RWPE1 (cell line): ENCODE measurements around the gene RGS19.

Source experiments
- CTCF ChIA-PET: fragments of 350-600 bp; sonication (Branson Sonifier 250); formaldehyde crosslinking; extraction: SDS; loops from one replicate; lab custom pipeline; 2021; lab: Yijun Ruan, JAX
- POLR2A ChIA-PET: fragments of 400-600 bp; formaldehyde crosslinking; extraction: SDS; loops from one replicate; lab custom pipeline; 2020; ENCODE audit warnings: antibody characterized with exemption; ENCODE audit not compliant: low non-redundant PET; lab: Yijun Ruan, JAX
- DNase-seq: peaks from one replicate; pipeline ENCODE4 v3.0.0; 2012; ENCODE audit warnings: low spot score
- H3K27ac ChIP-seq: fragments of 450-650 bp; 2 replicates; pipeline ENCODE4 v1.5.1; 2017
- CTCF ChIP-seq: fragments of 450-650 bp; conservative IDR thresholded peaks from 2 replicates; pipeline ENCODE4 v1.5.1; 2017; ENCODE audit warnings: low read depth, mild to moderate bottlenecking

The RGS19 gene

DNA sequence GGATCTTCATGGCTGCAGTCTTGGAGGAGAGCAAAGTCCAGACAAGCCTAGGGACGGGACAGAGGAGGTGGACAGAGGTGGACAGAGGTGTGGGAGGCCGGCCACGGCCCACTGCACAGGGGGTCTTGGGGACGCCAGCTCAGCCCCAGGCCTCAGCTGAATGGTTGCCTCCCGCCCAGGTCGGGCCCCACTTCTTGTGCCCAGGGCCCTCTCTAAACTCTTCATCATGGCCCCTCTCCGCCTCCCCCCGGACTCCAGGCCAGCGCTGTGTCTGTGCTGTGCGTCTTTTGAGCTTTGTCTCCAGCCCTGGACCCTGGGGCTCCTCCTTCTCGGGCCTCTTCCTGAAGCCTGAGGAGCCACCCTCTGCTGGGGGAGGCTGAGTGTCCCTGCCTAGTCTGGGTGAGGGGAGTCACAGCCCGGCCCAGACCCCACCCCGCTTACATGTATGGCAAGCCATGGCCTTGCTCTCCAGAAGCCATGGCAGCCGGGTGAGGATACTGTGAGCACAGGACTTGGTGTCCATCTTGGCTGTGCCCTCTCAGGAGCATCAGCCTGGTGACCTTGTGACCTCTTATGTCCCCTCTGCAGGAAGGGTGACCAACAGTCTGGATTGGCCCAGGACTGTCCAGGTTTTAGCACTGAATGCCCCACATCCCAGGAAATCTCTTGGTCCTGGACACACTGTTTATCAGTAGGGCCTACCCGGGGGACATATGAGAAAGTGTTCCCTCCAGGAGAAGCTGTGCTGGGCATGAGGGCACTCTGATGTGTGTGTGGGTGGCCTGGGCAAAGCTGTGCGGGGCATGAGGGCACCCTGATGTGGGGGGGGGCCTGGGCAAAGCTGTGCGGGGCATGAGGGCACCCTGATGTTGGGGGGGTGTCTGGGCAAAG is 37.5 kb upstream of the RGS19 start:
- no peak overlapping the region for H3K27ac ChIP-seq
- ChIA-PET CTCF (interaction anchor here (0.7 to 2.3 kb wide), 4 partner anchors 15 to 78 kb away, joined by 4 to 10 read pairs (median 4); partner anchors contain the start of gene LKAAEAR1), POLR2A (no interaction called here)
- DNase-seq, result no peak
- TF ChIP-seq CTCF, result no peak

- no peak for TF ChIP-seq CTCF
- ChIA-PET POLR2A (no interaction called here), CTCF (interaction anchor here (0.7 to 2.3 kb wide), 3 partner anchors 14 to 42 kb away, joined by 4 to 10 read pairs (median 5); partner anchors contain the start of gene LKAAEAR1)
- no peak overlapping the region for H3K27ac ChIP-seq
- DNase-seq, result no peak
Measured at GRCh38 chr20:64116016-64116415, 36.7 kb upstream of the RGS19 start.

DNA sequence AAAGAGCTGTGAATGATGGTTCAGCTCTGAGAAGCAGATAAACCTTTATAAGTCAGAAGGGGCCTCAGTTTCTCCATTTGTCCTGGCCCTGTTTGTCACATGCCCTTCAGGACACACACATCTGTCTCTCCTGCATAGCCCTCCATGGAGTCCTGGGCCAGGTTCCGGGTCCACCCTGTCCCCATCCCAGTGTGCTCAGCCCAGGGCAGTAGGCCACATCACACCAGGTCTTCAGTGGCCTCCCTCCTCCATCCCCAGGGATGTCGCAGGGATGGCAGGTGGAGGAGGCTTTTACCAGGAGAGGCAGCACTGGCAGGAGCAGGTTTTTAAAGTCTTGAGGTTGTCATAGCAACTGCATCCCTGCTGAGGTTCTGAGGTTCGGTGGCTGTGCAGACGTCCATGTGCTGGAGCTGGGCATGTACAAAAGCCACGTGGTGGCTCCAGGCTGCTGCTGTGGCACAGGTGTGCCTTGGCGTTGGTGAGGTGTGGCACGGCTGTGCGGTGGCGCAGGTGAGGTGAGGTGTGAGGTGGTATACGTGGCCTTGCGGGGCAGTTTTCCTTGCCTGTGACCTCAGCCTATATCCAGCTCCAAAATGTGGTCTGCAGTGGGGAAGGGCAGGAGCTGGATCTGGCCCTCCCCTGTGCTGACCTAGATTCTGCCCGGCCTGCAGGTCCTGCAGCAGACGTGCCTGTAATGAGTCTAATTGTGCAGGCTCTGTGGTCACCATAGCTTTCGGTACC is 36.0 kb upstream of the RGS19 start:
- POLR2A ChIA-PET, result no interaction called here
- no peak for DNase-seq
- TF ChIP-seq CTCF, result no peak
- no peak overlapping the region for H3K27ac ChIP-seq
- CTCF ChIA-PET, result interaction anchor here (0.5 to 2.3 kb wide), 5 partner anchors 13 to 48 kb away, joined by 3 to 10 read pairs (median 3); partner anchors contain the start of gene LKAAEAR1

- ChIA-PET POLR2A (no interaction called here), CTCF (interaction anchor here (0.6 to 2.3 kb wide), 3 partner anchors 13 to 31 kb away, joined by 3 to 10 read pairs (median 3); partner anchors contain the start of gene LKAAEAR1)
- DNase-seq, result no peak
- no peak for TF ChIP-seq CTCF
- no peak overlapping the region for H3K27ac ChIP-seq
Measured at GRCh38 chr20:64114356-64114971, 35.1 kb upstream of the RGS19 start.

DNA sequence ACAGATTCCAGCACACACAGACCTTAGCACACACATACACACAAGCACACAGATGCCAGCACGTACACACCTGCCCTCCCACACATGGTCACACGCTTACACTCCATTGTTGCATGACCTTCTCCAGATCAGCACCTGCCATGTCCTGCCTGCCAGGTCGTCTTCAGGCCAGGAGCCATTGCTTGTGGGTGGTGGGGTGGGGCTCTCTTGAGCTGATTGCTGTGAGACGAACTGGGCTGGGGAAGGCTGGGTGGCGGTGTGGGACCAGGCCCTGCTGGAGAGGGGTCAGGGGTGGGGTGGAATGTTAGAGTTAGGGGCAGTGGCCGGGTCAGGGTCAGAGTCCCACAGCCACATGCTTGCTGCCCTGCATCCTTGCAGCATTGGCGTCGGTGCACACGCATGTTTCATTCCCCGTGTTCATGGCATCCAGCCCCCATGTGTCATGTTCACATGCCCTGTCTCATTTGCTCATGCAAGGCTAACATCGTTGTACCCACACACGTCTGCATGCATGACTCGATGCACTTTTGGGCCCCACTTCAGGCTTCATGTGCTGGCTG is 34.6 kb upstream of the RGS19 start:
- ChIA-PET POLR2A (no interaction called here), CTCF (interaction anchor here (0.6 to 0.7 kb wide), 2 partner anchors 12 to 29 kb away, joined by 3 read pairs; no protein-coding TSS in a partner anchor)
- DNase-seq, result no peak
- no peak for TF ChIP-seq CTCF
- H3K27ac ChIP-seq, result no peak overlapping the region
